Mucosa of descending colon (tissue), 3 donors: ENCODE results near the gene XPNPEP2. TPM values are rescaled to one million over a fixed set of nuclear protein-coding genes. Genes with fewer than 3 reads are reported as not detected.
A peak's percentile ranks its signal among the peaks of the same experiment; 100 is the strongest.

ENCODE experiments used
- ATAC-seq: fragments of 200-7000 bp; cut with Tn5 transposase; one replicate; pipeline ENCODE4 v1.9.1; 2020; ENCODE audit warnings: mild to moderate bottlenecking, moderate library complexity
- DNase-seq, 3 donors: peaks; one replicate each; pipeline ENCODE4 v3.0.0-alpha.2; 2020
- H3K36me3 ChIP-seq: fragments of 200-600 bp; one replicate; pipeline ENCODE4 v1.8.0; 2021; ENCODE audit warnings: low read depth, mild to moderate bottlenecking
- H3K4me1 ChIP-seq: fragments of 200-600 bp; one replicate; pipeline ENCODE4 v1.8.0; 2021; ENCODE audit warnings: low read depth, mild to moderate bottlenecking
- H3K4me3 ChIP-seq: fragments of 200-600 bp; one replicate; pipeline ENCODE4 v1.8.0; 2021; ENCODE audit warnings: mild to moderate bottlenecking
- H3K9me3 ChIP-seq: fragments of 200-600 bp; one replicate; pipeline ENCODE4 v1.8.0; 2021; ENCODE audit warnings: mild to moderate bottlenecking
- CTCF ChIP-seq: fragments of 200-600 bp; IDR thresholded peaks from one replicate; pipeline ENCODE4 v1.8.0; 2022; ENCODE audit warnings: antibody characterized with exemption, mild to moderate bottlenecking
- intact Hi-C, 2 donors: fragments of 100-400 bp; cut with DNase I in 1 of 2; cut with micrococcal nuclease in 1 of 2; formaldehyde crosslinking; loops; one replicate each; pipeline versions ENCODE4 v1.11.0 to v1.11.1; 2022; cut with DNase I, micrococcal nuclease
- total RNA-seq, 3 donors: library from RNA; stranded (reverse); fragmentation: NEBNext Ultra II Directional in 2 of 3; extraction: Animal tissue kit (Norgen Biotek cat#: 25700) in 2 of 3; gene quantifications; one replicate each; pipeline versions ENCODE4 v1.2.1 to v1.2.4, GENCODE V29; 2021 to 2023
- donor health status: DM: no; HTN: no; CAD: no; lungs with moderate emphysema.
- donor health status: DM: no; HTN: no; CAD: no.
- donor health status: DM: no; HTN: yes; CAD: no.

XPNPEP2 gene
- total RNA-seq, 3 donors from 2014 or later, result 4.9 to 14.5 (median 11.3) TPM

GRCh38 chrX:129773649-129774458, 35.1 kb downstream of the XPNPEP2 start:
- no peak for TF ChIP-seq CTCF
- DNase-seq, result peak in 1 of 3 donors; percentile 47
- Histone ChIP-seq H3K9me3 (no peaks in the 10 kb centered on the region), H3K4me3 (no peak overlapping the region), H3K36me3 (no peaks in the 10 kb centered on the region), H3K4me1 (no peaks in the 10 kb centered on the region)
- ATAC-seq, result peak; percentile 49
- intact Hi-C loops, result no loop called here

GRCh38 chrX:129777218-129778030, 38.6 kb downstream of the XPNPEP2 start:
- ATAC-seq, result peak; percentile 73

GRCh38 chrX:129779086-129779672, 40.4 kb downstream of the XPNPEP2 start:
- no peak for DNase-seq
- Histone ChIP-seq H3K4me3 (no peak overlapping the region), H3K9me3 (no peaks in the 10 kb centered on the region), H3K4me1 (no peaks in the 10 kb centered on the region), H3K36me3 (no peaks in the 10 kb centered on the region)
- no peak for TF ChIP-seq CTCF
- intact Hi-C loops, result no loop called here
- ATAC-seq, result no peak

More at GRCh38 chrX:129777218-129778030, 38.6 kb downstream of the XPNPEP2 start:
- Histone ChIP-seq H3K36me3 (no peaks in the 10 kb centered on the region), H3K4me3 (no peak overlapping the region), H3K4me1 (no peaks in the 10 kb centered on the region), H3K9me3 (no peaks in the 10 kb centered on the region)
- no peak for TF ChIP-seq CTCF
- peak; percentile 69 to 90 (median 78) for DNase-seq
- intact Hi-C loops, result no loop called here

GRCh38 chrX:129779747-129780146, 41.0 kb downstream of the XPNPEP2 start, which contains the start of gene SASH3:
TSS of gene SASH3 (plus strand) at chrX:129779949. CDS start at chrX:129780098, 149 bp downstream.
- DNase-seq, result peak; percentile 55 to 86 (median 55)
- no peaks in the 10 kb centered on the region for H3K9me3 ChIP-seq
- H3K4me1 ChIP-seq, result no peaks in the 10 kb centered on the region
- ATAC-seq, result peak; percentile 50
- no peak within 1 kb of the TSS for H3K4me3 ChIP-seq
- TF ChIP-seq CTCF, result no peak
- no peaks in the 10 kb centered on the region for H3K36me3 ChIP-seq
- intact Hi-C loops, result no loop called here

GRCh38 chrX:129780441-129781105, 41.8 kb downstream of the XPNPEP2 start:
- no peak for ATAC-seq

More at GRCh38 chrX:129780441-129781105, 41.8 kb downstream of the XPNPEP2 start:
- DNase-seq, result no peak
- Histone ChIP-seq H3K9me3 (no peaks in the 10 kb centered on the region), H3K4me3 (no peak overlapping the region), H3K36me3 (no peaks in the 10 kb centered on the region), H3K4me1 (no peaks in the 10 kb centered on the region)
- intact Hi-C loops, result no loop called here
- no peak for TF ChIP-seq CTCF
